ENCODE results near the gene PPP2R5A.

DNA sequence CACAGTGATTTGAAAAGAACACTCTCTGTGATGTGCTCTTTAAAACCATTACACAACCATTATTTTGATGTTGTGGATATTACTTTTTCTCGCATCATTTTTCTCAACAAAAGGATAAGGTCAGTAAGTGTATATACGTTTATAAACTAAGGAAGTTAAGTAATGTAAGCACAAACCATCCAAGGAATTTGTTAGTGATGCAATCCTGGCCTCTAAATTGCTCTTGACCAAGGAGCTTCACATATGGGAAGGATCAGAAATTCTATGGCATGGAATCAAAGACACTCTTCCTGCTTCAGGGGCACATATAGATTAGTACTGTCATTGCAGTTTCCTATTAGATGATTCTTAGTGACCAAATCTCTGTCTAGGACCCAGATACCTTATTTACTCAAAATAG is 3.6 kb upstream of the PPP2R5A start:
- TF ChIP-seq TAF1 (IDR thresholded peaks at IDR 0.05; ENCODE audit: borderline replicate concordance, low read depth, low read length) (no peak), POLR2A (IDR thresholded peaks at IDR 0.05; ENCODE audit: low read depth, low read length) (no peak), POLR2AphosphoS5 (IDR thresholded peaks at IDR 0.05; ENCODE audit: low read depth, low read length) (no peak)

All from GM12892 (cell line).